Tibial artery (tissue), 4 donors: Measurements from ENCODE around the gene NUMA1.

ENCODE experiments used
- DNase-seq, 2 donors: peaks; one replicate each; pipeline ENCODE4 v3.0.0-alpha.2; 2019
- H3K27ac ChIP-seq, 2 donors: fragments of 200-600 bp; sonication (generic) in 1 of 2; 1 replicate in 1 of 2; 2 replicates in 1 of 2; pipeline ENCODE4 v1.5.1; 2018 to 2019; ENCODE audit warnings: mild to moderate bottlenecking in 1 of 2
- H3K27me3 ChIP-seq, 2 donors: fragments of 200-600 bp; sonication (generic) in 1 of 2; one replicate each; pipeline versions ENCODE4 v1.5.1 to v1.6.0; 2016 to 2019
- H3K36me3 ChIP-seq, 3 donors: fragments of 200-600 bp; sonication (generic) in 2 of 3; one replicate each; pipeline ENCODE4 v1.5.1; 2016 to 2019; ENCODE audit warnings: mild to moderate bottlenecking in 2 of 3
- H3K4me1 ChIP-seq, 4 donors: fragments of 200-600 bp; sonication (generic) in 2 of 4; 1 replicate in 3 of 4; 2 replicates in 1 of 4; pipeline ENCODE4 v1.5.1; 2016 to 2019
- H3K4me3 ChIP-seq, 2 donors: fragments of 200-600 bp; sonication (generic) in 1 of 2; 1 replicate in 1 of 2; 2 replicates in 1 of 2; pipeline ENCODE4 v1.5.1; 2018 to 2019; ENCODE audit warnings: mild to moderate bottlenecking in 2 of 2
- H3K9me3 ChIP-seq, 3 donors: fragments of 200-600 bp; sonication (generic) in 1 of 3; one replicate each; pipeline ENCODE4 v1.5.1; 2016 to 2019
- CTCF ChIP-seq, 2 experiments: fragments of 200-600 bp in 1 of 2; fragments of 450-650 bp in 1 of 2; IDR thresholded peaks; one replicate each; pipeline ENCODE4 v1.5.1; 2017 to 2019; ENCODE audit warnings: antibody characterized with exemption in 2 of 2, mild to moderate bottlenecking in 1 of 2, moderate library complexity in 1 of 2
- intact Hi-C: fragments of 100-400 bp; cut with DNase I; formaldehyde crosslinking; loops from one replicate; pipeline ENCODE4 v1.15.0; 2023; ENCODE audit warnings: low total_unique reads

NUMA1 gene

GRCh38 chr11:72039031-72039855 is 41.1 kb downstream of the NUMA1 start:
- intact Hi-C loops, result no loop called here
- peak overlapping the region; percentile 54 to 55 for H3K4me3 ChIP-seq
- peaks cover 0 to 68% (median 52%) of the 10 kb centered on the region in 4 donors for H3K4me1 ChIP-seq
- TF ChIP-seq CTCF (IDR thresholded peaks at IDR 0.05), result no peak
- peak overlapping the region; percentile 86 to 92 for H3K27ac ChIP-seq
- peaks cover 15 to 18% (median 16%) of the 10 kb centered on the region in 3 donors for H3K36me3 ChIP-seq
- peak in 1 of 2 donors; percentile 78 for DNase-seq
- H3K9me3 ChIP-seq, result no peaks in the 10 kb centered on the region
- no peaks in the 10 kb centered on the region for H3K27me3 ChIP-seq

GRCh38 chr11:72038491-72038890 is 41.9 kb downstream of the NUMA1 start:
- H3K4me1 ChIP-seq, result peaks cover 0 to 76% (median 54%) of the 10 kb centered on the region in 4 donors
- intact Hi-C loops, result no loop called here
- peak; percentile 78 to 91 for DNase-seq
- no peaks in the 10 kb centered on the region for H3K27me3 ChIP-seq
- no peaks in the 10 kb centered on the region for H3K9me3 ChIP-seq
- TF ChIP-seq CTCF (IDR thresholded peaks at IDR 0.05), result no peak
- peaks cover 23 to 26% (median 24%) of the 10 kb centered on the region in 3 donors for H3K36me3 ChIP-seq
- peak overlapping the region; percentile 54 to 55 for H3K4me3 ChIP-seq
- H3K27ac ChIP-seq, result peak overlapping the region; percentile 86 to 92

- TF ChIP-seq CTCF (IDR thresholded peaks at IDR 0.05), result no peak
Observed at GRCh38 chr11:72037554-72038311, 42.6 kb downstream of the NUMA1 start.

GRCh38 chr11:72036687-72037086 is 43.7 kb downstream of the NUMA1 start:
- Histone ChIP-seq H3K27me3 (no peaks in the 10 kb centered on the region), H3K4me1 (peaks cover 0 to 80% (median 47%) of the 10 kb centered on the region in 4 donors), H3K9me3 (no peaks in the 10 kb centered on the region), H3K36me3 (peaks cover 30 to 39% (median 37%) of the 10 kb centered on the region in 3 donors), H3K27ac (peak overlapping the region; percentile 86 to 92), H3K4me3 (peak overlapping the region in 1 of 2 donors; percentile 6)
- DNase-seq, result no peak
- intact Hi-C loops, result no loop called here
- TF ChIP-seq CTCF (IDR thresholded peaks at IDR 0.05), result no peak

More at GRCh38 chr11:72037554-72038311, 42.6 kb downstream of the NUMA1 start:
- Histone ChIP-seq H3K4me3 (peak overlapping the region; percentile 54 to 55), H3K9me3 (no peaks in the 10 kb centered on the region), H3K27ac (peak overlapping the region; percentile 86 to 92), H3K27me3 (no peaks in the 10 kb centered on the region), H3K36me3 (peaks cover 29 to 33% (median 30%) of the 10 kb centered on the region in 3 donors), H3K4me1 (peaks cover 0 to 78% (median 53%) of the 10 kb centered on the region in 4 donors)
- DNase-seq, result no peak
- intact Hi-C loops, result no loop called here

GRCh38 chr11:72030472-72031045 is 49.8 kb downstream of the NUMA1 start:
- Histone ChIP-seq H3K4me3 (no peak overlapping the region), H3K36me3 (peaks cover 53 to 78% (median 78%) of the 10 kb centered on the region in 3 donors), H3K27ac (no peak overlapping the region), H3K9me3 (no peaks in the 10 kb centered on the region), H3K4me1 (peaks cover 0 to 92% (median 48%) of the 10 kb centered on the region in 4 donors), H3K27me3 (no peaks in the 10 kb centered on the region)
- DNase-seq, result no peak
- intact Hi-C loops, result no loop called here
- TF ChIP-seq CTCF (IDR thresholded peaks at IDR 0.05), result no peak
